Progenitor cell of endocrine pancreas (in vitro differentiated cells): ENCODE data around the gene KCNK15. TPM values are rescaled to one million over a fixed set of nuclear protein-coding genes. Genes with fewer than 3 reads are reported as not detected.

ENCODE experiments used
- DNase-seq: peaks from one replicate; pipeline ENCODE4 v3.0.0; 2021; ENCODE audit warnings: low spot score; ENCODE audit not compliant: unreplicated experiment
- H3K27ac Mint-ChIP-seq: 2 replicates; pipeline ENCODE4 v1.8.0; 2021; ENCODE audit warnings: mild to moderate bottlenecking, moderate library complexity, mixed read lengths
- H3K27me3 Mint-ChIP-seq: 2 replicates; pipeline ENCODE4 v1.8.0; 2021; ENCODE audit warnings: mixed read lengths
- H3K36me3 Mint-ChIP-seq: 2 replicates; pipeline ENCODE4 v1.8.0; 2022; ENCODE audit warnings: mixed read lengths; ENCODE audit not compliant: insufficient read depth
- H3K4me1 Mint-ChIP-seq: 2 replicates; pipeline ENCODE4 v1.8.0; 2021; ENCODE audit warnings: low read depth, mixed read lengths
- H3K4me3 Mint-ChIP-seq: 2 replicates; pipeline ENCODE4 v1.8.0; 2021; ENCODE audit warnings: low read depth, mild to moderate bottlenecking, moderate library complexity, mixed read lengths
- H3K9me3 Mint-ChIP-seq: 2 replicates; pipeline ENCODE4 v1.8.0; 2021; ENCODE audit warnings: low read depth, mixed read lengths
- total RNA-seq: library from RNA; stranded (reverse); gene quantifications from 2 replicates; pipeline ENCODE4 v1.2.1, GENCODE V29; 2021
- TF ChIP-seq, protein P1 (sequence below): fragments of 200-600 bp; sonication (generic); IDR thresholded peaks from one replicate; pipeline ENCODE4 v1.5.0; 2021; ENCODE audit warnings: antibody characterized with exemption, mild to moderate bottlenecking; ENCODE audit not compliant: unreplicated experiment

Gene KCNK15
- total RNA-seq, 1 donor from 2014 or later, result 0.22 TPM

DNA sequence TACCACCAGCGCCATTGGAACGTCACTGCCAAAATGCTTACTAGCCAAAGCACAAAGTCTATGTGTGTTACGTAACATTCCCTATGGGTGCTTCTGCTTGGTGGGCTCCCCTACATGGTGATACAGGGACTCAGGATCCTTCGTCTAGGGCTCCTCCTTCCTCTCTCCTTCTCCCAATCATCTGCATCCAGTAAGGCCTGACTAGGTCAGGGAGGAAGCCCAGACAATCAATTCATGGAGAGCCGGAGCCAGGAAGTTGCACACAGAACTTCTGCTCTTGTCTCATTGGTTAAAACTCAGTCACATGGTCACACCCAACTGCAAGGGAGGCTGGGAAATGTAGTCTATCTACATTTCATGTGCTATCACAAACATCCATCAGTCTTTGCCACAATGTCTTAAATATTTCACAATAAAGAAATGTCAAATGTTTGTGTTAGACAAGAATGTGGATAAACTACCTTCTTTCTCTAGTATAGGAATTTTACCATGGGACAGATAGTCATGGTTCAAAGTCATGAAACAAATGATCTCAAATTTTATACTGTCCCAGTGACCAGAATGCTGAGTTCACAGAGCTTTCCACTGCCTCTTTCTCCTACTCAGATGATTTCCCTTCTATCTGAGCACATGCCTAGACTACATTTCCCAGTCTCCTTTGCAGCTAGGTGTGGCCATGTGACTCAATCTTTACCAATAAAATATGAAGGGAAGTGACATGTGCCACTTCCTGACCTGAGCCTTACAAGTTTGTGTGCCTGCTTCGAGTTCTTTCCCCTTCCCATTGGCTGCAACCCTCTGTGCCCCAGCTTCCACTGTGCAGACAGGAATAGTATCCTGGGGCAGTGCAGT, 9.3 kb upstream of the KCNK15 start:
- H3K4me3 Mint-ChIP-seq, result no peak overlapping the region
- H3K9me3 Mint-ChIP-seq, result peaks cover 9% of the 10 kb centered on the region
- DNase-seq, result no peak
- H3K4me1 Mint-ChIP-seq, result peaks cover 12% of the 10 kb centered on the region
- peaks cover 1% of the 10 kb centered on the region for H3K36me3 Mint-ChIP-seq
- no peak overlapping the region for H3K27ac Mint-ChIP-seq
- TF ChIP-seq, protein P1, sequence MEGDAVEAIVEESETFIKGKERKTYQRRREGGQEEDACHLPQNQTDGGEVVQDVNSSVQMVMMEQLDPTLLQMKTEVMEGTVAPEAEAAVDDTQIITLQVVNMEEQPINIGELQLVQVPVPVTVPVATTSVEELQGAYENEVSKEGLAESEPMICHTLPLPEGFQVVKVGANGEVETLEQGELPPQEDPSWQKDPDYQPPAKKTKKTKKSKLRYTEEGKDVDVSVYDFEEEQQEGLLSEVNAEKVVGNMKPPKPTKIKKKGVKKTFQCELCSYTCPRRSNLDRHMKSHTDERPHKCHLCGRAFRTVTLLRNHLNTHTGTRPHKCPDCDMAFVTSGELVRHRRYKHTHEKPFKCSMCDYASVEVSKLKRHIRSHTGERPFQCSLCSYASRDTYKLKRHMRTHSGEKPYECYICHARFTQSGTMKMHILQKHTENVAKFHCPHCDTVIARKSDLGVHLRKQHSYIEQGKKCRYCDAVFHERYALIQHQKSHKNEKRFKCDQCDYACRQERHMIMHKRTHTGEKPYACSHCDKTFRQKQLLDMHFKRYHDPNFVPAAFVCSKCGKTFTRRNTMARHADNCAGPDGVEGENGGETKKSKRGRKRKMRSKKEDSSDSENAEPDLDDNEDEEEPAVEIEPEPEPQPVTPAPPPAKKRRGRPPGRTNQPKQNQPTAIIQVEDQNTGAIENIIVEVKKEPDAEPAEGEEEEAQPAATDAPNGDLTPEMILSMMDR, result no peak
- peaks cover 16% of the 10 kb centered on the region for H3K27me3 Mint-ChIP-seq

DNA sequence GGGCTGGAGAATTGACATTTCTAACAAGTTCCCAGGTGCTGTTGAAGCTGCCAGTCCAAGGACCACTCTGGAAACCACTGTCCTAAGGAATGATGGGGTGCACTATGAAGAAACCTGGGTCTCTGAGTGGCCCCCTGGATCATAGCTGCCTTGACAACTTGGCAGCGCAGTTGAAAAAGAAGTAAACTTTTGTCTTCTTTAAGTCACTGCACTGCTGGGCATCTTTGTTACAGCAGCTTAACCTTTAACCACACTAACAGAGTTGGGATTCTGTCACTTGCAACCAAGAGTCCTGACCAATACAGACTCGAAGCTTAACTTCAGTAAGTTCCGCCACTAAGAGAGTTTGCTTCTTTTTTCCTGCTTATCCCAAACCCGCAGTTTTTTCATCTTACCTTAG, 8.5 kb upstream of the KCNK15 start:
- peaks cover 9% of the 10 kb centered on the region for H3K9me3 Mint-ChIP-seq
- no peak overlapping the region for H3K27ac Mint-ChIP-seq
- no peak for DNase-seq
- TF ChIP-seq, protein P1, result no peak
- peaks cover 1% of the 10 kb centered on the region for H3K36me3 Mint-ChIP-seq
- no peak overlapping the region for H3K4me3 Mint-ChIP-seq
- peaks cover 11% of the 10 kb centered on the region for H3K4me1 Mint-ChIP-seq
- peaks cover 23% of the 10 kb centered on the region for H3K27me3 Mint-ChIP-seq

DNA sequence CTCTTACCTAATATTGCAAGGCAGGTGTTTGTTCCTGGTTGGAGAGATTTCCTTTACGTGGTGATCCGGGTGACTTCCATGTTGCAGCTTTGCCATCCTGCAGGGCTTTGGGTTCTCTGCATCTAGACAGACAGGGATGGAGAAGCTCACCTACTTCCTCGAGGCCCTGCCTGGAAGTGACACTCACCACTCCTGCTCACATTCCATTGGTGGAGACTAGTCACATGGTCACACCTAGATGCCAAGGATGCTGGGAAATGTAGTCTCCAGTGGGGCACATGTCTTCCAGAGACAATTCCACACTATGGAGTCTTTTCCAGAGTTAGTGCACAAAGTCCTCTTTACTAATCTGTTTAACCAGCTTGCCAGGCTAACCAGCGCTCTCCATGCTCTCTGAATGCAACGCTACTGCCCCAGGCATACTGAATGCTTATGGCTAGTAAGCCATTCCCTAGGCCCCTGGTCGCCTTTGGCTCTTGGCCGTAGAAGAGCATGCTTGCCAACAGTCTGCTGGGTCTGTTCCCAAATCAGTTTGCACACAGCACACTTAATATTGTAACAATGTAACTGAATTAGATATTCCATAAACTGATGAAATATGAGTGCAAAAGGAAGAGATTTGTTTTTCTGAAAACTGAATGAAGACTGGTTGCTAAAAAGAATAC, 6.7 kb upstream of the KCNK15 start:
- Mint-ChIP-seq H3K27me3 (peaks cover 31% of the 10 kb centered on the region), H3K4me1 (peaks cover 4% of the 10 kb centered on the region), H3K9me3 (peaks cover 9% of the 10 kb centered on the region), H3K27ac (no peak overlapping the region), H3K36me3 (peaks cover 1% of the 10 kb centered on the region), H3K4me3 (no peak overlapping the region)
- TF ChIP-seq, protein P1, result no peak
- no peak for DNase-seq

DNA sequence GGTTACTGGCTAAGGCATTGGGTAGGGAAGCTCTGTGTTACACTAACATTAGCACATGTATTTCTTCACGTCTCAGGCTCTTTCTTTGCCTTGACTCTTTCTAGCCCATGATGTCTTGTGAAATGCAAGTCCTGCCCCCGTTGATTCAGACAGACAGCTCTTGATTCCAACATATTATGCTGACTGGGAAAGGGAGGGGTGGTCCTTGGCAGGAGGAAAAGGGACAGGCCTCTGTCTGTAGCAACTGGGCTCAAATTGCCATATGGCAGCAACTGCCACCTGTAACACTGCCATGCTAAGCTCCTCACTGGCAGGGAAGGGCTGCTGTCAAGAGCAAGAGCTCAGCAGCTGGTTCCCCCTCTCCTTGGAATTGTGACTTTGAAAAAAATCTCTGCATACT, 5.7 kb upstream of the KCNK15 start:
- H3K9me3 Mint-ChIP-seq, result peaks cover 9% of the 10 kb centered on the region

More for the DNA sequence above, 5.7 kb upstream of the KCNK15 start:
- H3K36me3 Mint-ChIP-seq, result peaks cover 1% of the 10 kb centered on the region
- DNase-seq, result no peak
- TF ChIP-seq, protein P1, result no peak
- no peak overlapping the region for H3K27ac Mint-ChIP-seq
- H3K27me3 Mint-ChIP-seq, result peaks cover 36% of the 10 kb centered on the region
- no peak overlapping the region for H3K4me3 Mint-ChIP-seq
- H3K4me1 Mint-ChIP-seq, result peaks cover 5% of the 10 kb centered on the region
